HepG2 (cell line): Measurements from ENCODE around the gene EVA1A. TPM values are rescaled to one million over a fixed set of nuclear protein-coding genes. Genes with fewer than 3 reads are reported as not detected.

Experiments
- ARID3A ChIP-seq: IDR thresholded peaks from 2 replicates; pipeline ENCODE4 v1.6.1; 2012; ENCODE audit warnings: low read depth, low read length, improper control_type of control experiment
- BRCA1 ChIP-seq: sonication (generic); formaldehyde crosslinking; IDR thresholded peaks from 2 replicates; pipeline ENCODE4 v1.4.0; 2020; ENCODE audit warnings: missing genetic modification reagents
- CHD4 ChIP-seq: fragments of 200-600 bp; sonication (generic); IDR thresholded peaks from 2 replicates; pipeline ENCODE4 v1.7.0; 2017; ENCODE audit warnings: mild to moderate bottlenecking, low read length, borderline replicate concordance
- E2F1 ChIP-seq: sonication (generic); formaldehyde crosslinking; IDR thresholded peaks from 2 replicates; pipeline ENCODE4 v1.5.0; 2020; ENCODE audit warnings: missing genetic modification reagents
- HINFP ChIP-seq: sonication (generic); formaldehyde crosslinking; IDR thresholded peaks from 2 replicates; pipeline ENCODE4 v1.4.0; 2020; ENCODE audit warnings: low read depth, mild to moderate bottlenecking, missing genetic modification reagents
- NCOA1 ChIP-seq: sonication (generic); formaldehyde crosslinking; IDR thresholded peaks from 2 replicates; pipeline ENCODE4 v1.9.0; 2021; ENCODE audit warnings: missing genetic modification reagents
- TCF7L2 ChIP-seq: IDR thresholded peaks from 2 replicates; pipeline ENCODE4 v1.6.1; 2011; ENCODE audit warnings: mild to moderate bottlenecking, low read depth, low read length, moderate library complexity
- USF2 ChIP-seq, 2 experiments: sonication (generic) in 1 of 2; formaldehyde crosslinking in 1 of 2; IDR thresholded peaks; 2 replicates each; pipeline versions ENCODE4 v1.5.1 to v1.6.1; 2011 to 2020; ENCODE audit warnings: borderline replicate concordance in 1 of 2, low read depth in 1 of 2, low read length in 1 of 2, mild to moderate bottlenecking in 1 of 2, missing genetic modification reagents in 1 of 2, moderate library complexity in 1 of 2
- ZBED4 ChIP-seq: sonication (generic); formaldehyde crosslinking; IDR thresholded peaks from 2 replicates; pipeline ENCODE4 v1.4.0; 2020; ENCODE audit warnings: missing genetic modification reagents, borderline replicate concordance
- ZBTB3 ChIP-seq: sonication (generic); formaldehyde crosslinking; IDR thresholded peaks from 2 replicates; pipeline ENCODE4 v1.4.0; 2020; ENCODE audit warnings: low read depth, mild to moderate bottlenecking, moderate library complexity, missing genetic modification reagents, borderline replicate concordance
- ZMYM3 ChIP-seq: sonication (generic); formaldehyde crosslinking; IDR thresholded peaks from 2 replicates; pipeline ENCODE4 v1.5.1; 2020; ENCODE audit warnings: mild to moderate bottlenecking, missing genetic modification reagents
- ZNF235 ChIP-seq: sonication (generic); formaldehyde crosslinking; IDR thresholded peaks from 2 replicates; pipeline ENCODE4 v1.8.1; 2023; ENCODE audit warnings: mild to moderate bottlenecking, missing genetic modification reagents, borderline replicate concordance
- ZNF280D ChIP-seq: sonication (generic); formaldehyde crosslinking; IDR thresholded peaks from 2 replicates; pipeline ENCODE4 v1.5.1; 2020; ENCODE audit warnings: mild to moderate bottlenecking, missing genetic modification reagents
- ZNF549 ChIP-seq: sonication (generic); formaldehyde crosslinking; IDR thresholded peaks from 2 replicates; pipeline ENCODE4 v1.5.0; 2020; ENCODE audit warnings: missing genetic modification reagents
- polyA plus RNA-seq, 8 experiments: library from polyadenylated mRNA; depleted of rRNA in 3 of 8; stranded (reverse) in 7 of 8; unstranded in 1 of 8; fragments of >200 nt; fragmentation: Illumina TruSeq in 4 of 8; extraction: Trizol in 4 of 8; gene quantifications; 2 replicates each; pipeline versions ENCODE4 v1.2.1 to v1.2.3, GENCODE V29; 2011 to 2016; ENCODE audit warnings: low read depth in 4 of 8, missing spikeins in 1 of 8, mixed read lengths in 1 of 8; ENCODE audit not compliant: insufficient read depth in 1 of 8
- total RNA-seq, 5 experiments: library from RNA; depleted of rRNA; stranded (reverse); fragments of >200 nt; fragmentation: Illumina TruSeq; extraction: Trizol; gene quantifications; 2 replicates each; pipeline ENCODE4 v1.2.3, GENCODE V29; 2016; ENCODE audit warnings: low read depth in 1 of 5

The EVA1A gene
- total and polyA plus RNA-seq, 2 of the 13 experiments (the other 11 are each of a cell fraction or from before 2014, with no cell fraction given): 57.5 to 57.8 TPM

- TF ChIP-seq ZBED4 (CRISPR knock-in tag) (no peak), USF2 (IDR thresholded peaks at IDR 0.05; ENCODE audit: low read depth, low read length) (no peak), USF2 (CRISPR knock-in tag; IDR thresholded peaks at IDR 0.05; ENCODE audit: borderline replicate concordance) (0 out of 2 replicates have a peak, but pooled peaks have one; percentile 21), ARID3A (no peak), E2F1 (no peak; the same call in 1 of the 2 replicates), HINFP (CRISPR knock-in tag) (no peak), ZMYM3 (CRISPR knock-in tag) (no peak), BRCA1 (CRISPR knock-in tag) (0 out of 2 replicates have a peak, but pooled peaks have one; percentile 44), ZNF235 (CRISPR knock-in tag) (no peak), ZNF549 (CRISPR knock-in tag) (no peak), NCOA1 (CRISPR knock-in tag) (no peak), TCF7L2 (no peak), ZNF280D (CRISPR knock-in tag) (no peak), ZBTB3 (CRISPR knock-in tag) (no peak), CHD4 (no peak)
Measured at GRCh38 chr2:75608684-75609333, 48.1 kb upstream of the EVA1A start (continued).
